HepG2 (cell line): ENCODE data around the gene MAPK6. TPM values are rescaled to one million over a fixed set of nuclear protein-coding genes. Genes with fewer than 3 reads are reported as not detected.

Experiments
- ATAC-seq: fragments of 200-7000 bp; cut with Tn5 transposase; 3 replicates; pipeline ENCODE4 v1.9.1; 2020; ENCODE audit warnings: mild to moderate bottlenecking, moderate library complexity
- BruUV-seq: library from RNA; stranded (reverse); fragments of 400-500 nt; replicated peaks from 2 replicates; lab custom pipeline; 2021; lab: Mats Ljungman, UMichigan
- CTCF ChIA-PET: fragments of 300-600 bp; formaldehyde crosslinking; extraction: SDS; loops from one replicate; lab custom pipeline; 2021; ENCODE audit warnings: low total read pairs, inconsistent platforms, low intra/inter-chr PET ratio; lab: Yijun Ruan, JAX
- POLR2A ChIA-PET: fragments of 350-600 bp; sonication (Branson Sonifier 250); formaldehyde crosslinking; loops from one replicate; lab custom pipeline; 2020; ENCODE audit warnings: antibody characterized with exemption, inconsistent platforms; lab: Yijun Ruan, JAX
- DNase-seq: peaks from one replicate; pipeline ENCODE4 v3.0.0-alpha.2; 2015; ENCODE audit warnings: low spot score
- FAIRE-seq: peaks from 3 replicates; lab custom pipeline; 2011; peaks lifted over from hg19 to GRCh38; lab: Jason Lieb, UNC
- H2AFZ ChIP-seq: one replicate; pipeline ENCODE4 v1.6.1; 2011; ENCODE audit warnings: low read length, inconsistent platforms
- H3K27ac ChIP-seq: fragments of 300-600 bp; 3 replicates; pipeline ENCODE4 v1.8.0; 2011; ENCODE audit warnings: mixed run types, mild to moderate bottlenecking, mixed read lengths, low read length, inconsistent platforms; ENCODE audit not compliant: insufficient read depth; ENCODE audit errors: extremely low read length
- H3K27me3 ChIP-seq, 2 experiments: fragments of 200-600 bp in 1 of 2; 2 replicates in 1 of 2; 3 replicates in 1 of 2; pipeline versions ENCODE4 v1.6.0 to v1.8.0; 2011; ENCODE audit warnings: low read length in 2 of 2, mild to moderate bottlenecking in 2 of 2, moderate library complexity in 2 of 2, inconsistent platforms in 1 of 2; ENCODE audit not compliant: insufficient read depth in 2 of 2, control insufficient read depth in 1 of 2
- H3K36me3 ChIP-seq, 2 experiments: fragments of 200-600 bp in 1 of 2; replicated peaks in 1 of 2; 2 replicates in 1 of 2; 3 replicates in 1 of 2; pipeline versions ENCODE4 v1.5.1 to v1.8.0; 2011; ENCODE audit warnings: low read length in 2 of 2, inconsistent platforms in 1 of 2; ENCODE audit not compliant: insufficient read depth in 2 of 2, control insufficient read depth in 1 of 2
- H3K4me1 ChIP-seq: 2 replicates; pipeline ENCODE4 v1.5.1; 2012; ENCODE audit warnings: low read length, inconsistent platforms; ENCODE audit not compliant: insufficient read depth
- H3K4me2 ChIP-seq: 2 replicates; pipeline ENCODE4 v1.6.0; 2011; ENCODE audit warnings: low read depth, low read length, inconsistent platforms
- H3K4me3 ChIP-seq, 3 experiments: fragments of 200-600 bp in 1 of 3; sonication (generic), shearing (Covaris generic) in 1 of 3; replicated peaks in 1 of 3; 2 replicates each; pipeline ENCODE4 v1.5.1; 2011 to 2016; ENCODE audit warnings: low read length in 3 of 3, inconsistent platforms in 2 of 3, low read depth in 2 of 3, mild to moderate bottlenecking in 2 of 3, control low read depth in 1 of 3, mixed read lengths in 1 of 3; ENCODE audit not compliant: insufficient read depth in 1 of 3
- H3K79me2 ChIP-seq: one replicate; pipeline ENCODE4 v1.6.1; 2011; ENCODE audit warnings: low read length, inconsistent platforms; ENCODE audit not compliant: insufficient read depth
- H3K9ac ChIP-seq: 2 replicates; pipeline ENCODE4 v1.6.0; 2011; ENCODE audit warnings: mild to moderate bottlenecking, low read depth, low read length, inconsistent platforms; ENCODE audit not compliant: insufficient read depth
- H3K9me3 ChIP-seq: 2 replicates; pipeline ENCODE4 v1.5.1; 2012; ENCODE audit warnings: mild to moderate bottlenecking, low read length
- H4K20me1 ChIP-seq: 2 replicates; pipeline ENCODE4 v1.6.0; 2011; ENCODE audit warnings: inconsistent platforms, mild to moderate bottlenecking, low read length, moderate library complexity; ENCODE audit not compliant: insufficient read depth
- CSRNP1 ChIP-seq: sonication (generic); formaldehyde crosslinking; IDR thresholded peaks from 2 replicates; pipeline ENCODE4 v1.8.1; 2023; ENCODE audit warnings: mild to moderate bottlenecking, missing genetic modification reagents
- FOXO1 ChIP-seq: sonication (generic); formaldehyde crosslinking; IDR thresholded peaks from 2 replicates; pipeline ENCODE4 v1.4.0; 2020; ENCODE audit warnings: missing genetic modification reagents
- ISX ChIP-seq: sonication (generic); formaldehyde crosslinking; conservative IDR thresholded peaks from 2 replicates; pipeline ENCODE4 v1.5.0; 2020; ENCODE audit warnings: missing genetic modification reagents
- JUNB ChIP-seq: sonication (generic); formaldehyde crosslinking; IDR thresholded peaks from 2 replicates; pipeline ENCODE4 v1.8.0; 2022; ENCODE audit warnings: missing genetic modification reagents, mild to moderate bottlenecking, borderline replicate concordance
- KLF9 ChIP-seq: IDR thresholded peaks from 2 replicates; pipeline ENCODE4 v1.6.1; 2016; ENCODE audit warnings: low read depth
- MED13 ChIP-seq: sonication (generic); formaldehyde crosslinking; IDR thresholded peaks from 2 replicates; pipeline ENCODE4 v1.5.0; 2020; ENCODE audit warnings: missing genetic modification reagents
- NFRKB ChIP-seq: fragments of 450-650 bp; IDR thresholded peaks from 2 replicates; pipeline ENCODE4 v1.6.1; 2017
- PAWR ChIP-seq: sonication (generic); formaldehyde crosslinking; IDR thresholded peaks from 2 replicates; pipeline ENCODE4 v1.4.0; 2020; ENCODE audit warnings: missing genetic modification reagents, mild to moderate bottlenecking, borderline replicate concordance
- SNAPC2 ChIP-seq: sonication (generic); formaldehyde crosslinking; IDR thresholded peaks from 2 replicates; pipeline ENCODE4 v1.8.1; 2022; ENCODE audit warnings: mild to moderate bottlenecking, missing genetic modification reagents
- ZFP36 ChIP-seq: fragments of 150-350 bp; IDR thresholded peaks from 2 replicates; pipeline ENCODE4 v1.6.1; 2018; ENCODE audit warnings: borderline replicate concordance, low read length, low read depth; ENCODE audit not compliant: partially characterized antibody
- ZFY ChIP-seq: sonication (generic); formaldehyde crosslinking; IDR thresholded peaks from 2 replicates; pipeline ENCODE4 v1.4.0; 2020; ENCODE audit warnings: missing genetic modification reagents
- ZMYM3 ChIP-seq: sonication (generic); formaldehyde crosslinking; IDR thresholded peaks from 2 replicates; pipeline ENCODE4 v1.5.1; 2020; ENCODE audit warnings: mild to moderate bottlenecking, missing genetic modification reagents
- ZNF724P ChIP-seq: sonication (generic); formaldehyde crosslinking; IDR thresholded peaks from 2 replicates; pipeline ENCODE4 v1.8.0; 2022; ENCODE audit warnings: missing genetic modification reagents, borderline replicate concordance
- ZSCAN25 ChIP-seq: sonication (generic); formaldehyde crosslinking; IDR thresholded peaks from 2 replicates; pipeline ENCODE4 v1.8.0; 2022; ENCODE audit warnings: mild to moderate bottlenecking, missing genetic modification reagents
- WGBS: methylation state at CpG from one replicate; pipeline ENCODE4 v1.1.6; 2017; ENCODE audit warnings: low lambda C conversion rate; 5-methylcytosine and 5-hydroxymethylcytosine counted together
- in situ Hi-C: cut with HindIII; loops from 2 replicates; pipeline ENCODE4 v1.10.0; 2017; ENCODE audit warnings: low pct_unique_long_range_greater_than_20kb; ENCODE audit not compliant: extremely low pct_ligation_motif_present
- intact Hi-C: fragments of 100-400 bp; cut with micrococcal nuclease; formaldehyde crosslinking; loops from one replicate; pipeline ENCODE4 v1.10.0; 2022; ENCODE audit not compliant: unreplicated experiment
- polyA plus RNA-seq, 8 experiments: library from polyadenylated mRNA; depleted of rRNA in 3 of 8; stranded (reverse) in 7 of 8; unstranded in 1 of 8; fragments of >200 nt; fragmentation: Illumina TruSeq in 4 of 8; extraction: Trizol in 4 of 8; gene quantifications; 2 replicates each; pipeline versions ENCODE4 v1.2.1 to v1.2.3, GENCODE V29; 2011 to 2016; ENCODE audit warnings: low read depth in 4 of 8, missing spikeins in 1 of 8, mixed read lengths in 1 of 8; ENCODE audit not compliant: insufficient read depth in 1 of 8
- total RNA-seq, 5 experiments: library from RNA; depleted of rRNA; stranded (reverse); fragments of >200 nt; fragmentation: Illumina TruSeq; extraction: Trizol; gene quantifications; 2 replicates each; pipeline ENCODE4 v1.2.3, GENCODE V29; 2016; ENCODE audit warnings: low read depth in 1 of 5
- TF ChIP-seq, protein P1 (sequence below): sonication (generic); formaldehyde crosslinking; IDR thresholded peaks from 2 replicates; pipeline ENCODE4 v1.5.1; 2020; ENCODE audit warnings: mild to moderate bottlenecking, missing genetic modification reagents

The MAPK6 gene
- total and polyA plus RNA-seq, 2 of the 13 experiments (the other 11 are each of a cell fraction or from before 2014, with no cell fraction given), result 89.5 to 99.7 TPM

- in situ Hi-C loops, result no loop called here
Observed at GRCh38 chr15:52090193-52090592, 71.2 kb downstream of the MAPK6 start.

DNA sequence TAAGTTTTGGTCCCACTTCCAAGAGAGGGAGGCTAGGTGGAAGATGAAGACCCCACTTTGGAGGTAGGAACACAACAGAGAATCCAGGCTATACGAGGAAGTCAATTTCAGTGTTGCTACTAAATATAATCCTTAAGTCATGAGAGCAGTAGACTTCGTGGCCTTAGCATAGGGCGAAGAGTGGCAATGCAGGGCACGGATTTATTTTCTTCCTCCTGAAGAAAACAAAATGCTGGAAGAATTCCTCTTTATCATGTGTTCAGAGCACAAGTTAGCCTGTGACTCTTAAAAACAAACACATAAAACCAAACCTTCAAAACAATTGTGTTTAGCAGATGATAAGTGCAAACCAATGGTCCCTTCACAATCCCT is 74.1 kb downstream of the MAPK6 start:
- H4K20me1 ChIP-seq, result no peaks in the 10 kb centered on the region
- 74% methylated on average over 4 of the region's 4 CpGs for WGBS
- H3K79me2 ChIP-seq, result no peaks in the 10 kb centered on the region
- H3K4me2 ChIP-seq, result no peak overlapping the region
- TF ChIP-seq MED13 (CRISPR knock-in tag) (no peak), SNAPC2 (no peak), PAWR (CRISPR knock-in tag) (no peak), JUNB (no peak), ZNF724P (no peak), ZMYM3 (CRISPR knock-in tag) (no peak), KLF9 (no peak), ZFY (no peak), NFRKB (no peak), CSRNP1 (CRISPR knock-in tag) (no peak), ZSCAN25 (no peak), FOXO1 (CRISPR knock-in tag) (no peak), ISX (no peak)
- H3K9ac ChIP-seq, result no peak overlapping the region
- H3K4me1 ChIP-seq, result peaks cover 28% of the 10 kb centered on the region
- in situ Hi-C loops (no loop called here), intact Hi-C loops (no loop called here)
- FAIRE-seq, result no peak
- H3K36me3 ChIP-seq, result no peaks in the 10 kb centered on the region
- no peak overlapping the region for H2AFZ ChIP-seq
- no peak overlapping the region for H3K4me3 ChIP-seq
- DNase-seq, result no peak
- H3K27ac ChIP-seq, result no peak overlapping the region
- no TSS peak for BruUV-seq
- ATAC-seq, result no peak
- POLR2A ChIA-PET, result no interaction called here
- peaks cover 9% of the 10 kb centered on the region for H3K9me3 ChIP-seq
- H3K27me3 ChIP-seq, result no peaks in the 10 kb centered on the region
- CTCF ChIA-PET, result no interaction called here

More at GRCh38 chr15:52090193-52090592, 71.2 kb downstream of the MAPK6 start:
- DNase-seq, result no peak
- ChIA-PET CTCF (no interaction called here), POLR2A (no interaction called here)
- no peak for TF ChIP-seq ZFP36
- TF ChIP-seq, protein P1, sequence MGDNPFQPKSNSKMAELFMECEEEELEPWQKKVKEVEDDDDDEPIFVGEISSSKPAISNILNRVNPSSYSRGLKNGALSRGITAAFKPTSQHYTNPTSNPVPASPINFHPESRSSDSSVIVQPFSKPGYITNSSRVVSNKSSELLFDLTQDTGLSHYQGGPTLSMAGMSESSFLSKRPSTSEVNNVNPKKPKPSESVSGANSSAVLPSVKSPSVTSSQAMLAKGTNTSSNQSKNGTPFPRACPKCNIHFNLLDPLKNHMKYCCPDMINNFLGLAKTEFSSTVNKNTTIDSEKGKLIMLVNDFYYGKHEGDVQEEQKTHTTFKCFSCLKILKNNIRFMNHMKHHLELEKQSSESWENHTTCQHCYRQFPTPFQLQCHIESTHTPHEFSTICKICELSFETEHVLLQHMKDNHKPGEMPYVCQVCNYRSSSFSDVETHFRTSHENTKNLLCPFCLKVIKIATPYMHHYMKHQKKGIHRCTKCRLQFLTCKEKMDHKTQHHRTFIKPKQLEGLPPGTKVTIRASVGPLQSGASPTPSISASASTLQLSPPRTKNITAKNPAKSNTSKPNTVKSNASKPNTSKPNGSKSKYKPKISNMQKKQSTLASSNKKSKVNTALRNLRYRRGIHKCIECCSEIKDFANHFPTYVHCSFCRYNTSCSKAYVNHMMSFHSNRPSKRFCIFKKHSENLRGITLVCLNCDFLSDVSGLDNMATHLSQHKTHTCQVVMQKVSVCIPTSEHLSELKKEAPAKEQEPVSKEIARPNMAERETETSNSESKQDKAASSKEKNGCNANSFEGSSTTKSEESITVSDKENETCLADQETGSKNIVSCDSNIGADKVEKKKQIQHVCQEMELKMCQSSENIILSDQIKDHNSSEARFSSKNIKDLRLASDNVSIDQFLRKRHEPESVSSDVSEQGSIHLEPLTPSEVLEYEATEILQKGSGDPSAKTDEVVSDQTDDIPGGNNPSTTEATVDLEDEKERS, result peak; percentile 61; the same call in 1 of the 2 replicates
- Histone ChIP-seq H3K79me2 (no peaks in the 10 kb centered on the region), H4K20me1 (no peaks in the 10 kb centered on the region), H3K9me3 (peaks cover 29% of the 10 kb centered on the region), H3K36me3 (no peaks in the 10 kb centered on the region), H3K4me3 (no peak overlapping the region), H3K4me2 (no peak overlapping the region), H3K9ac (no peak overlapping the region), H3K27ac (no peak overlapping the region), H3K27me3 (no peaks in the 10 kb centered on the region), H3K4me1 (peaks cover 29% of the 10 kb centered on the region), H2AFZ (no peak overlapping the region)
- no peak for ATAC-seq
- no peak for FAIRE-seq
- BruUV-seq, result no TSS peak
- intact Hi-C loops, result no loop called here
